ENCODE results near the gene VWA5A. TPM values are rescaled to one million over a fixed set of nuclear protein-coding genes. Genes with fewer than 3 reads are reported as not detected.
A peak's percentile ranks its signal among the peaks of the same experiment; 100 is the strongest.
"Not testable (repeated sequence)": the region's sequence is repeated elsewhere in the genome, so short reads cannot be mapped to it uniquely, and the experiment has no call there.

Gene VWA5A
- total RNA-seq, 2 experiments from 2014 or later: 6.9 to 7.5 TPM

DNA sequence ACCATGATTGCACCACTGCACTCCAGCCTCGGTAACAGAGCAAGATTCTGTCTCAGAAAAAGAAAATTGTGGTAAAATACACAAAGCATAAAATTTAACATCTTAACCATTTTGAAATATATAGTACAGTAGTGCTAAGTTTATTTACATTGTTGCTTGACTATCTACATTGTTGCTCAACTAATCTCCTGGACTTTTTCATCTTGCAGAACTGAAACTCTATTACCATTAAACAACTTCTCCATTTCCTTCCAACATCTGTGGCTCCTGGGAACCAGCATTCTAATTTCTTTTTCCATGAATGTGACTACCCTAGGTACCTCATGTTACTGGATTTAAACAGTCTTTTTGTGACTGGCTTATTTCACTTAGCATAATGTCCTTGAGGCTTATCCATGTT lies 13.5 kb upstream of the VWA5A start:
- no peak for DNase-seq
- no peak overlapping the region for H3K4me3 Mint-ChIP-seq
- no peaks in the 10 kb centered on the region for H3K9me3 Mint-ChIP-seq
- intact Hi-C loops (cut with micrococcal nuclease): no loop called here
- no peaks in the 10 kb centered on the region for H3K36me3 Mint-ChIP-seq
- peaks cover 17% of the 10 kb centered on the region for H3K27me3 Mint-ChIP-seq
- no peaks in the 10 kb centered on the region for H3K4me1 Mint-ChIP-seq (ENCODE audit: low read depth)
- H3K27ac Mint-ChIP-seq: no peak overlapping the region
- POLR2A ChIA-PET: no interaction called here
- CTCF ChIA-PET: no interaction called here

DNA sequence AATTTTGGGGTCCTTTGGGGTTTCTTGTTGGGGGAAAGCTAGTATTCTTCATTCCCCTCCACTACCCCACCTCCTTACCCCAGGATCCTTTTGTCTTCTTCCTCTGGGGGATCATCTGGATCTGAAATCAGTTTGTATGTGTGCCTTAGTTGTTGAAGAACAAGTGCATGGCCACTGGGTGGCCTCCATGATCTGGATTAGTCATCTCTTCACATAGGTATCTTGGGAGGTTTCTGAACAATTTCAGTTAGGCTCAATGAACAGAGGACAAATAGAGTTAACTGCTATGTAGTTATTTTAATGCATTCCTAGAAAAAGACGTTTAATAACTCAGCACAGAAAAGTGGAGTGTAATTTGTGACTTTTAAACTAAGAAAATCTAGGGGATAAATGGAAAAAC lies 7.1 kb upstream of the VWA5A start:
- ChIA-PET CTCF (no interaction called here), POLR2A (no interaction called here)
- no peaks in the 10 kb centered on the region for H3K4me1 Mint-ChIP-seq (ENCODE audit: low read depth)
- H3K4me3 Mint-ChIP-seq: no peak overlapping the region
- no peaks in the 10 kb centered on the region for H3K36me3 Mint-ChIP-seq
- intact Hi-C loops (cut with micrococcal nuclease): loop anchor here (1.0 kb wide), 1 partner anchor 87 kb away; no protein-coding TSS in a partner anchor
- no peak overlapping the region for H3K27ac Mint-ChIP-seq
- H3K27me3 Mint-ChIP-seq: peaks cover 15% of the 10 kb centered on the region
- H3K9me3 Mint-ChIP-seq: no peaks in the 10 kb centered on the region
- peak; percentile 25 for DNase-seq

GRCh38 chr11:124109377-124109776 lies 5.9 kb upstream of the VWA5A start:
- intact Hi-C loops (cut with micrococcal nuclease): no loop called here
- ChIA-PET CTCF (interaction anchor here (0.9 to 1.2 kb wide), 2 partner anchors 38 to 85 kb away, joined by 4 read pairs; no protein-coding TSS in a partner anchor), POLR2A (no interaction called here)
- peaks cover 3% of the 10 kb centered on the region for H3K4me1 Mint-ChIP-seq (ENCODE audit: low read depth)
- no peak for DNase-seq
- H3K36me3 Mint-ChIP-seq: no peaks in the 10 kb centered on the region
- no peak overlapping the region for H3K27ac Mint-ChIP-seq
- H3K9me3 Mint-ChIP-seq: no peaks in the 10 kb centered on the region
- no peak overlapping the region for H3K4me3 Mint-ChIP-seq
- peaks cover 8% of the 10 kb centered on the region for H3K27me3 Mint-ChIP-seq

- CTCF ChIA-PET: no interaction called here
- Mint-ChIP-seq H3K27me3 (peaks cover 8% of the 10 kb centered on the region), H3K27ac (no peak overlapping the region), H3K9me3 (no peaks in the 10 kb centered on the region), H3K4me3 (no peak overlapping the region), H3K36me3 (no peaks in the 10 kb centered on the region), H3K4me1 (ENCODE audit: low read depth) (peaks cover 8% of the 10 kb centered on the region)
- DNase-seq: no peak
- POLR2A ChIA-PET: no interaction called here
- intact Hi-C loops (cut with micrococcal nuclease): no loop called here
Observed at GRCh38 chr11:124110201-124110600, 5.0 kb upstream of the VWA5A start.

DNA sequence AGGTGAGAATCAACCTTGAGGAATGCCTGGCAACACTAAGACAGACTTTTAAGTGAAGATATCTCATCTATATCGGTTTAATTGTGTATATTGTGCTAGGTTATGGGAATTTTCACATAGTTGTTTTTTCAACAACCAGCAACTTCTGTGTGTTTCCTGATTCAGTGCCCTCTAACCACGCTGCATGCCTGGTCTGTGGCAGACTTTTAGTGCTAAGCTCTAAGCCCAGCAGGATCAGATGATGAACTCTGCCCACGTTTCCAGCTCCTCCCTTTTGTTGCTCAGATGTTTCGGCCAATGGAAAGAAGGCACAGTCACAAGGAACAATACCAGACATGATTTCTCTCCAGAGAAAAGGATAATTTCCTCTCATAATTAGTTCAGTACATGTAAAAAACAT lies 1.4 kb upstream of the VWA5A start:
- H3K9me3 Mint-ChIP-seq: no peaks in the 10 kb centered on the region
- ChIA-PET POLR2A (no interaction called here), CTCF (interaction anchor here (1.4 kb wide), 1 partner anchor 45 kb away, joined by 3 read pairs; no protein-coding TSS in a partner anchor)
- DNase-seq: no peak
- H3K4me1 Mint-ChIP-seq (ENCODE audit: low read depth): peaks cover 15% of the 10 kb centered on the region
- no peak overlapping the region for H3K4me3 Mint-ChIP-seq
- no peak overlapping the region for H3K27ac Mint-ChIP-seq
- intact Hi-C loops (cut with micrococcal nuclease): no loop called here
- H3K36me3 Mint-ChIP-seq: peaks cover 3% of the 10 kb centered on the region
- H3K27me3 Mint-ChIP-seq: peaks cover 2% of the 10 kb centered on the region

- H3K4me3 Mint-ChIP-seq: peak overlapping the region; percentile 85
- H3K4me1 Mint-ChIP-seq (ENCODE audit: low read depth): peaks cover 15% of the 10 kb centered on the region
- intact Hi-C loops (cut with micrococcal nuclease): loop anchor here (1.0 to 5.0 kb wide), 2 partner anchors 45 to 374 kb away; partner anchors contain the start of gene ZNF202
- H3K27me3 Mint-ChIP-seq: peaks cover 2% of the 10 kb centered on the region
- POLR2A ChIA-PET: no interaction called here
- peak overlapping the region; percentile 76 for H3K27ac Mint-ChIP-seq
- CTCF ChIA-PET: interaction anchor here (1.4 to 1.9 kb wide), 2 partner anchors 44 to 78 kb away, joined by 4 to 9 read pairs; no protein-coding TSS in a partner anchor
- peaks cover 17% of the 10 kb centered on the region for H3K36me3 Mint-ChIP-seq
- DNase-seq: peak; percentile 13
- H3K9me3 Mint-ChIP-seq: no peaks in the 10 kb centered on the region
Observed at GRCh38 chr11:124115782-124116616, 749 bp downstream of the VWA5A start.

DNA sequence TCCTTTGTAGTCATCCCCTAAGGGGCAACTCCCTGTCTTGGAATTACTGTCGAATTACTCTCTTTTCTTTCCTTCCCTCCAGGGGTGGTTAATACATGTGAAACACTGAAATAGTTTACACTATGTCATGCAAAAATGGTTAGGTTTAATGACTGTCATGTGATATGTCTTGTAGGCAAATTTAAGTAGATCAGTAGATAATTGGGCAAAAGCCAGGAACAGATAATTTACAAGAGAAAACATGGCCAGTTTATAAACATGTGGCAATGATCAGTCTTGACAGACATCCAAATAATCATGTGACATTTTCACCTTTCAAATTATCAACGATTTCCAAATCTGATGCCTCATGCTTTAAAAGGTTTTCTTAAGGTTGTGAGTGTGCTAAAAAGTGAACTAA lies 3.9 kb downstream of the VWA5A start:
- POLR2A ChIA-PET: no interaction called here
- Mint-ChIP-seq H3K9me3 (no peaks in the 10 kb centered on the region), H3K4me3 (no peak overlapping the region), H3K4me1 (ENCODE audit: low read depth) (peaks cover 12% of the 10 kb centered on the region), H3K36me3 (peaks cover 28% of the 10 kb centered on the region), H3K27me3 (no peaks in the 10 kb centered on the region), H3K27ac (no peak overlapping the region)
- CTCF ChIA-PET: no interaction called here
- intact Hi-C loops (cut with micrococcal nuclease): loop anchor here (5.0 kb wide), 1 partner anchor 377 kb away; the partner anchor contains the start of gene ZNF202
- DNase-seq: no peak

GRCh38 chr11:124120891-124121290 lies 5.6 kb downstream of the VWA5A start:
- ChIA-PET POLR2A (no interaction called here), CTCF (no interaction called here)
- H3K27ac Mint-ChIP-seq: no peak overlapping the region
- H3K9me3 Mint-ChIP-seq: no peaks in the 10 kb centered on the region
- intact Hi-C loops (cut with micrococcal nuclease): no loop called here
- H3K36me3 Mint-ChIP-seq: peaks cover 38% of the 10 kb centered on the region
- H3K4me1 Mint-ChIP-seq (ENCODE audit: low read depth): peaks cover 4% of the 10 kb centered on the region
- no peak overlapping the region for H3K4me3 Mint-ChIP-seq
- H3K27me3 Mint-ChIP-seq: no peaks in the 10 kb centered on the region
- no peak for DNase-seq

- Mint-ChIP-seq H3K36me3 (peaks cover 39% of the 10 kb centered on the region), H3K4me3 (no peak overlapping the region), H3K9me3 (no peaks in the 10 kb centered on the region), H3K27ac (no peak overlapping the region), H3K27me3 (no peaks in the 10 kb centered on the region), H3K4me1 (ENCODE audit: low read depth) (no peaks in the 10 kb centered on the region)
- DNase-seq: no peak
- CTCF ChIA-PET: no interaction called here
- POLR2A ChIA-PET: no interaction called here
- intact Hi-C loops (cut with micrococcal nuclease): no loop called here
Observed at GRCh38 chr11:124122123-124122522, 6.9 kb downstream of the VWA5A start.

DNA sequence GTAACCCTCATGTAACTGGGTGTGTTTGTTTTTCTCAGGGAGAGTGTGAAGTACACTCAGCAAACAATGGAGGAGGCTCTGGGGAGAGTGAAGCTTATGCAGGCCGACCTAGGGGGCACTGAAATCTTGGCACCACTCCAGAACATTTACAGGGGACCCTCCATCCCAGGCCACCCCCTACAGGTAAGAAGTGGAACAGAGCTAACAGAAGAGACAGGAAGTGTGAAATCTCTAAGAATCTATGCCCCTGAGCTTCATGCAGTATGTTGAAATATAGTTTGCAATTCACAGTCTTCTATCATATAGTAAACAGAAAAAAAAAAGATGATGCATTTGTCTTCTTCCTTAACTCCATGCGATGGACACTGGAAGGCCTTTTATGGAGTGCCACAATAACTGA lies 8.4 kb downstream of the VWA5A start:
- H3K4me3 Mint-ChIP-seq: no peak overlapping the region
- no peaks in the 10 kb centered on the region for H3K4me1 Mint-ChIP-seq (ENCODE audit: low read depth)
- CTCF ChIA-PET: no interaction called here
- POLR2A ChIA-PET: no interaction called here
- H3K36me3 Mint-ChIP-seq: peaks cover 38% of the 10 kb centered on the region
- intact Hi-C loops (cut with micrococcal nuclease): no loop called here
- H3K9me3 Mint-ChIP-seq: peaks cover 2% of the 10 kb centered on the region
- H3K27me3 Mint-ChIP-seq: no peaks in the 10 kb centered on the region
- no peak overlapping the region for H3K27ac Mint-ChIP-seq
- DNase-seq: no peak

- H3K27ac Mint-ChIP-seq; CTCF ChIA-PET; DNase-seq; H3K4me1 Mint-ChIP-seq (ENCODE audit: low read depth); H3K4me3 Mint-ChIP-seq; H3K27me3 Mint-ChIP-seq; intact Hi-C loops (cut with micrococcal nuclease); POLR2A ChIA-PET; H3K9me3 Mint-ChIP-seq: not testable (repeated sequence)
- peaks cover 22% of the 10 kb centered on the region for H3K36me3 Mint-ChIP-seq
Observed at GRCh38 chr11:124127134-124127533, 11.9 kb downstream of the VWA5A start.

GRCh38 chr11:124143034-124143433 lies 27.8 kb downstream of the VWA5A start:
- Mint-ChIP-seq H3K9me3 (peaks cover 8% of the 10 kb centered on the region), H3K27me3 (no peaks in the 10 kb centered on the region), H3K4me3 (no peak overlapping the region), H3K27ac (no peak overlapping the region), H3K4me1 (ENCODE audit: low read depth) (no peaks in the 10 kb centered on the region), H3K36me3 (peaks cover 16% of the 10 kb centered on the region)
- intact Hi-C loops (cut with micrococcal nuclease): no loop called here
- ChIA-PET CTCF (no interaction called here), POLR2A (no interaction called here)
- DNase-seq: no peak

DNA sequence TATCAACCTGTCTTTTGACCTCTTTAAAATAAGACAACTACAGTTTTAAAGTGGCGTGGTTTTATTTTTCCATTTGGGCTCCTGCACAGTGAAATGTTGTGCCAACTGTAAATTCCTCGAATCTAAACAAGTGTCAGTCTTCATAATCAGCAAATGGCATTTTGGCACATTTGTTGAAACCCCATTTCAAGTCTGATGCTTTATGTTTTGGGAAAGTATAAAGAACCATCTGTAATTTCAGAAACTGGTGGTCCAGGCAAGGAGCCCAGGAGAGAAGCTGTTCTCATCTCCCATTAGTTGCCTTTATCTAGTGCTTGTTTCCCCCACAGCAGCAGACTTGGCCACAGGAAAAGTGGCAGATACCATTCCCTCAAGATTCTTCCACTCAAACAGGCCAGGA lies 32.7 kb downstream of the VWA5A start:
- Mint-ChIP-seq H3K27me3 (no peaks in the 10 kb centered on the region), H3K27ac (no peak overlapping the region), H3K36me3 (no peaks in the 10 kb centered on the region), H3K4me3 (no peak overlapping the region), H3K4me1 (ENCODE audit: low read depth) (no peaks in the 10 kb centered on the region), H3K9me3 (no peaks in the 10 kb centered on the region)
- intact Hi-C loops (cut with micrococcal nuclease): no loop called here
- POLR2A ChIA-PET: no interaction called here
- DNase-seq: no peak
- CTCF ChIA-PET: no interaction called here
